ENCODE results near the gene TGFBI.

The TGFBI gene

DNA sequence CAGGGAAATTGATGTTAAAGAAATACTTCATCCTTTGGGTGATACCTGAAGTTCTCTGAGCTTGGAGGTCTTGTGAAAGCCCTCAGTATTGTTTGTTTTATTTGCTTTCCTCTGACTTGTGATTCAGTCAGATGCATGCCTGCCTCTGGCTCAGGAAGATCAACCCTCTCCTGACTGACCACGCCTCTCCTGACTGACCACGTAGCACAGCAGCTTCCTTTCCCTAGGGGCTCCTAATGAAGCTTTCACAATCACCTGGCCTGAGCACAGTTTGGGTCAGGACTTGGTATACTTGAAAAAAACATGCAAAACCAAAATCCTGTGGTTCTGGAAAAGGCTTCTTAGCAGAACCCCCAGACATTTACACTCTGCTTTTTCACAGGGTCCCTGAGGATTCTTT, 3.8 kb downstream of the TGFBI start:
- Histone ChIP-seq H3K9ac (ENCODE audit: low read length) (no peak overlapping the region), H2AFZ (ENCODE audit: low read depth, low read length, severe bottlenecking) (no peak overlapping the region)

DNA sequence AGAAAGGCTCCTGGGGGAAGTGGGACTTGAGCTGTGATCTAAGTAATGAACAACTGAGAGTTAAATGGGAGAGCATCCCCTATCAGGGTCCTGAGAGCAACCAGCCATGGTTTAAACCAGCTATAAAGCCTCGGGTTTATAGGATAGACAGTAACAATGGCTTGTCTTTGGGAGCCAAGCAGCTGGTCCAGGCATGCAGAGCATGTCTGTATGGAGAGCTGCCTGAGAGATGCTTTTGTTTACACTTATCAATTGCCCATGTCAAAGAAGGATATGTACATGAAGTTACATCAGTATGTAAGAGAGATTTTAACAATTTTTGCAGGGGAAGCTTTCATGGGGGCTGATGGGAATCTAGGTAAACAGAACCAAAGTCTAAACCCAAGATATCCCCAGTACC, 4.4 kb downstream of the TGFBI start:
- Histone ChIP-seq H3K36me3 (ENCODE audit: low read length) (no peaks in the 10 kb centered on the region), H3F3A (ENCODE audit: insufficient read depth) (no peaks in the 10 kb centered on the region), H3K9me3 (ENCODE audit: insufficient read depth, low read length) (no peaks in the 10 kb centered on the region), H3K4me2 (ENCODE audit: low read depth, low read length, poor library complexity, severe bottlenecking) (no peak overlapping the region), H4K20me1 (ENCODE audit: low read depth, low read length) (no peaks in the 10 kb centered on the region), H3K27me3 (ENCODE audit: low read length) (no peaks in the 10 kb centered on the region), H3K9ac (ENCODE audit: low read length) (no peak overlapping the region), H3K4me3 (ENCODE audit: insufficient read depth, low read length, poor library complexity, severe bottlenecking) (no peak overlapping the region), H3K79me2 (ENCODE audit: insufficient read depth, low read length) (no peaks in the 10 kb centered on the region), H3K9me2 (replicated peaks; ENCODE audit: insufficient read depth, low read length) (no peaks in the 10 kb centered on the region), H2AFZ (ENCODE audit: low read depth, low read length, severe bottlenecking) (no peak overlapping the region), H3K27ac (ENCODE audit: low read depth, low read length) (no peak overlapping the region)
- TF ChIP-seq, protein P1, sequence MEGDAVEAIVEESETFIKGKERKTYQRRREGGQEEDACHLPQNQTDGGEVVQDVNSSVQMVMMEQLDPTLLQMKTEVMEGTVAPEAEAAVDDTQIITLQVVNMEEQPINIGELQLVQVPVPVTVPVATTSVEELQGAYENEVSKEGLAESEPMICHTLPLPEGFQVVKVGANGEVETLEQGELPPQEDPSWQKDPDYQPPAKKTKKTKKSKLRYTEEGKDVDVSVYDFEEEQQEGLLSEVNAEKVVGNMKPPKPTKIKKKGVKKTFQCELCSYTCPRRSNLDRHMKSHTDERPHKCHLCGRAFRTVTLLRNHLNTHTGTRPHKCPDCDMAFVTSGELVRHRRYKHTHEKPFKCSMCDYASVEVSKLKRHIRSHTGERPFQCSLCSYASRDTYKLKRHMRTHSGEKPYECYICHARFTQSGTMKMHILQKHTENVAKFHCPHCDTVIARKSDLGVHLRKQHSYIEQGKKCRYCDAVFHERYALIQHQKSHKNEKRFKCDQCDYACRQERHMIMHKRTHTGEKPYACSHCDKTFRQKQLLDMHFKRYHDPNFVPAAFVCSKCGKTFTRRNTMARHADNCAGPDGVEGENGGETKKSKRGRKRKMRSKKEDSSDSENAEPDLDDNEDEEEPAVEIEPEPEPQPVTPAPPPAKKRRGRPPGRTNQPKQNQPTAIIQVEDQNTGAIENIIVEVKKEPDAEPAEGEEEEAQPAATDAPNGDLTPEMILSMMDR (IDR thresholded peaks at IDR 0.05; ENCODE audit: insufficient read depth, low read length, poor library complexity, severe bottlenecking), result no peak
- TF ChIP-seq EZH2phosphoT487 (conservative IDR thresholded peaks at IDR 0.05; ENCODE audit: low read length), result no peak

More for the DNA sequence above, 3.8 kb downstream of the TGFBI start:
- Histone ChIP-seq H3K4me3 (ENCODE audit: insufficient read depth, low read length, poor library complexity, severe bottlenecking) (no peak overlapping the region), H3K27me3 (ENCODE audit: low read length) (no peaks in the 10 kb centered on the region), H3F3A (ENCODE audit: insufficient read depth) (no peaks in the 10 kb centered on the region), H3K27ac (ENCODE audit: low read depth, low read length) (no peak overlapping the region), H3K79me2 (ENCODE audit: insufficient read depth, low read length) (no peaks in the 10 kb centered on the region), H3K9me2 (replicated peaks; ENCODE audit: insufficient read depth, low read length) (no peaks in the 10 kb centered on the region), H3K4me2 (ENCODE audit: low read depth, low read length, poor library complexity, severe bottlenecking) (no peak overlapping the region), H4K20me1 (ENCODE audit: low read depth, low read length) (no peaks in the 10 kb centered on the region), H3K9me3 (ENCODE audit: insufficient read depth, low read length) (no peaks in the 10 kb centered on the region), H3K36me3 (ENCODE audit: low read length) (no peaks in the 10 kb centered on the region)
- no peak for TF ChIP-seq EZH2phosphoT487 (conservative IDR thresholded peaks at IDR 0.05; ENCODE audit: low read length)
- TF ChIP-seq, protein P1 (IDR thresholded peaks at IDR 0.05; ENCODE audit: insufficient read depth, low read length, poor library complexity, severe bottlenecking), result no peak

DNA sequence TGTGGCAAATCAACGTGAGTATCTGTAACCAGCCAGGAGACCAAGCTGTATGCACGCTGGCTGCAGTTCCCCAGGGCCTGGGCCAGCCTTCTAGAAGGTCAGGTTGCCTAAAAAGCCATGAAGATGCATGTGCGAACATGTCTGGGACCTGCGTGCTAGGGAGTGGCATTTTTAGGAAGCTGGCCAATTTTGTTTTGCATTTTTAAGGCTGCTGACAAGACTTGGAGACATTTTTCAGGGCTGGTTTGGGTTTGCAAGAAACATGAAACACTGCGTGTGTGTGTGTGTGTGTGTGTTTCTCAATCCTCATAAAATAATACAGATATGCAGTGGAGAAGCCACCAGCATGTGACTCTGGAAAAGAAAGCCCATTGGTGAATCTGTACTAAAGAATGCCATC, 5.1 kb downstream of the TGFBI start:
- H3K27ac ChIP-seq (ENCODE audit: low read depth, low read length), result no peak overlapping the region
- no peaks in the 10 kb centered on the region for H4K20me1 ChIP-seq (ENCODE audit: low read depth, low read length)

More for the DNA sequence above, 5.1 kb downstream of the TGFBI start:
- Histone ChIP-seq H3K4me2 (ENCODE audit: low read depth, low read length, poor library complexity, severe bottlenecking) (peak overlapping the region; percentile 16), H3K79me2 (ENCODE audit: insufficient read depth, low read length) (no peaks in the 10 kb centered on the region), H2AFZ (ENCODE audit: low read depth, low read length, severe bottlenecking) (peak overlapping the region; percentile 2), H3K9ac (ENCODE audit: low read length) (no peak overlapping the region), H3K27me3 (ENCODE audit: low read length) (no peaks in the 10 kb centered on the region), H3F3A (ENCODE audit: insufficient read depth) (no peaks in the 10 kb centered on the region), H3K36me3 (ENCODE audit: low read length) (no peaks in the 10 kb centered on the region), H3K9me3 (ENCODE audit: insufficient read depth, low read length) (no peaks in the 10 kb centered on the region), H3K4me3 (ENCODE audit: insufficient read depth, low read length, poor library complexity, severe bottlenecking) (no peak overlapping the region), H3K9me2 (replicated peaks; ENCODE audit: insufficient read depth, low read length) (no peaks in the 10 kb centered on the region)
- TF ChIP-seq EZH2phosphoT487 (conservative IDR thresholded peaks at IDR 0.05; ENCODE audit: low read length), result no peak
- TF ChIP-seq, protein P1 (IDR thresholded peaks at IDR 0.05; ENCODE audit: insufficient read depth, low read length, poor library complexity, severe bottlenecking), result no peak

Data from SU-DHL-6 (cell line).